ENCODE data around the gene KCNH1.
"Not testable (repeated sequence)": the region's sequence is repeated elsewhere in the genome, so short reads cannot be mapped to it uniquely, and the experiment has no call there.

The KCNH1 gene

DNA sequence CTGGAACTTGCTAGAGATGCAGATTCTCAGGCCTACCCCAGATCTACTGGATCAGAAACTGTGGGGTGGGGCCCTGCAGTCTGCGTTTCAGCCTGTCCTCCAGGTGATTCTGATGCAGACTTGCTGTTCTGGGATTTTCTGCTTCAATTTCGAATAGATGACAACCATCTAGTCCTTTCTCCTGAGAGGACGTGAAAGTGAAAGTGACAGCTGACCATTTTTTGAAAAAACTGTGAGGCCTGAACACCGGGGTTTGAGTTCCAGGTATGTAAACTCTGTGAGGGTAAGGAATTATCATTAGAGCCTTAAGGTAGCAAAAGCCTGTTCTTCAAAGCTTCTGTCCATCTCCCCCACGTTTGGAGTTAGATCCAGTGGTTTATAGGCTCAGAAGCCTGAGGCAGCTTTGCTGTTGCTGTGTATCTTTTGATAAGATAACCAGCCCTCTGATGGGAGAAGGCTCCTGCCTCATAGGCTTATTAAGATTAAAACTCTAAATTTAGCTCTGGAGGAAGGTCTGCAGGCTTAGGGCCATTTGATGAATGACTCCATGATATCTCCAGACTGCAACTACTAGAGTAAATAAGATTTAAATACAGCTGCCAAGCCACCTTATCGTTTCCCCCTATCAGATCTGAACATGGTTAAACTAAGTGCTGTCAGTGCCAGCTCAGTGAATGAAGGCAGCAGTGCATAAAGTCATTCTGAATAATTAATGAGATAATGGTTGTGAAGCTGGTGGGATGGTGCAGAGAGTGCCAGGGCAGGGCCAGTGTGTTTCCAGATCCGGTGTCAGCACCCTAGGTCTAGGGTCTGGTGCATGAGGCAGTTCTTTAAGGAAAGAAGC lies 470.0 kb downstream of the KCNH1 start:
- no peak for DNase-seq (ENCODE audit: extremely low read depth, low read depth)

GRCh38 chr1:210662291-210663050 lies 471.5 kb downstream of the KCNH1 start:
- DNase-seq (ENCODE audit: extremely low read depth, low read depth), result no peak
- no peak for TF ChIP-seq CTCF (IDR thresholded peaks at IDR 0.05; ENCODE audit: low read depth, low read length)

More for the DNA sequence above, 470.0 kb downstream of the KCNH1 start:
- no peak for TF ChIP-seq CTCF (IDR thresholded peaks at IDR 0.05; ENCODE audit: low read depth, low read length)

DNA sequence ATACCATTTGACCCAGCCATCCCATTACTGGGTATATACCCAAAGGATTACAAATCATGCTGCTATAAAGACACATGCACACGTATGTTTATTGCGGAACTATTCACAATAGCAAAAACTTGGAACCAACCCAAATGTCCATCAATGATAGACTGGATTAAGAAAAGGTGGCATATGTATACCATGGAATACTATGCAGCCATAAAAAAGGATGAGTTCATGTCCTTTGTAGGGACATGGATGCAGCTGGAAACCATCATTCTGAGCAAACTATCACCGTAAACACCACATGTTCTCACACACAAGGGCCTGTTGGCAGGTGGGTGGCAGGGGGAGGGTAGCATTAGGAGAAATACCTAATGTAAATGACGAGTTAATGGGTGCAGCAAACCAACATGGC lies 472.4 kb downstream of the KCNH1 start:
- DNase-seq (ENCODE audit: extremely low read depth, low read depth), result not testable (repeated sequence)

DNA sequence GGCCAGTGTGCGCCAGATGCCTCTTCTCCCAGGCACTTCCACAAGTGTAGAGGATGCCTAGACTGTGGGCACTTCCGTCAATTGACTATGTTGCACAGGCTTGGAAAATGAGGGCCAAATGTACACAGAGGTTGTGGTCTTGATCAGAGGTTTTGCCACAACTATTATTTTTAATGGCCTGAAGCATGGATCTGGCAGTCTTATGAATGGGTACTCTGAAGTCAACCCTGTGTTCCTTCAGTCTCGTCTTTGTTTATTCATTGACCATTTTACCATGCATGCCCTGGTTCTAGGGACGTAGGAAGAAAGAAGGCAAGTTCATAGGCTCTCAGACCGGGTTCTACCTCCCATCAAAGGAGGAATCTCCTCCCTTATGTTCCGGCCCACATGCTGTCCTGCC lies 476.1 kb downstream of the KCNH1 start:
- TF ChIP-seq CTCF (IDR thresholded peaks at IDR 0.05; ENCODE audit: low read depth, low read length), result no peak
- no peak for DNase-seq (ENCODE audit: extremely low read depth, low read depth)

DNA sequence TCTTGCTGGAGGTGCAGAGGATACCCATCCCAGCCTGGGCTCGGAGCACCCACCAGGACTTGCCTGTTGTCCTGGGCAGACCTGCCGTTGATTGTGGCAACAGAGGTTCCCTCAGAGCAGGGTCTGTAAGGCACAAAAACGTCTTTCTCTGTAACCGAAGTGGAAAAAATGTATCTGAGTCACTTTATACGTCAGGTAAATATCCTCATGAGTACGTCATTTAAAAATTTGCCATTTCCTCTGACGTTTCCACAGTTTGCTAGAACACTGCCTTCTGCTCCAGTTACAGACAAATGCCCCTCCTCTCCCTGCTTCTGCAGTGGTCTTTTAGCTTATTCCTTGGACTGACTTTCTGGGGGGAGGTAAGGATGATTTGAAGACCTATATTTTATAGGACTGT lies 478.4 kb downstream of the KCNH1 start:
- no peak for TF ChIP-seq CTCF (IDR thresholded peaks at IDR 0.05; ENCODE audit: low read depth, low read length)
- DNase-seq (ENCODE audit: extremely low read depth, low read depth), result no peak

DNA sequence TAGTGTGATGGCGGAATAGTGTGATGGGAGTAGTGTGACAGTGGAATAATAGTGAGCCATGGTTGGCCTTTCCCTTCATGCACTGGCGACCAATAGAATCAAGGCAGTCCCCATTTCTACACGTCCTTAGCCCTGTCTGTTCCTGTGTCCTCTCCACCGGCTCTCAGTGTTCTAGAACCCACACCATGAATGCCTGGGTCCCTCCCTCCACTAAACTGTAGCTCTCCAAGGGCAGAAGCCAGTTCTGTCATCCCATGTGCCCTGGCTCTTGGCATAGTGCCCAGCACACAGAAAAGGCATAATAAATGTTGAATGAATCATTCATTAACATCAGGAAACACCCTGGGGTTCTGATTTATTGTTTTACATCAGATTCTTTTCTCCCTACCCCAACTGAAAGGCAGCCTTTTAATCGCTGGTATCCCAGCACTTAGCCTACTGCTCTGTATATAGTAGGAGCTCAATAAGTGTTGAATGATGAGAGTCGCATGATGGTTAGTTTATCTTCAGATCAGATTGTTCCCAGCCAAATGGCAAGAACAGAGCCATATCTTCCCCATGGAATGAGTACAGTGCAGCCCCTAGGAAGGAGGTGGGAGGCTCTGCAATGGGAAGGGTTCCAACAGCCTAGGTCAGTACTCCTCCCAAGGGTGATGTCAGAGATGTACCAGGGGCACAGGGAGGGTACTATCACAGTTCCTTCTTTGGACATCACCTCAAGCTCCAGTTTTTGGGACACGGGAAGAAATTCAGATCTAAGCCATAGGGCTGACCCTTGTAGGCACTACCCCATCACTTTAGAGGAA lies 479.6 kb downstream of the KCNH1 start:
- no peak for DNase-seq (ENCODE audit: extremely low read depth, low read depth)
- no peak for TF ChIP-seq CTCF (IDR thresholded peaks at IDR 0.05; ENCODE audit: low read depth, low read length)

- TF ChIP-seq CTCF (IDR thresholded peaks at IDR 0.05; ENCODE audit: low read depth, low read length), result no peak
- DNase-seq (ENCODE audit: extremely low read depth, low read depth), result no peak
Measured at GRCh38 chr1:210653771-210654170, 480.2 kb downstream of the KCNH1 start.

All from AG09319 (cell line).